B cell (primary cell): ENCODE results near the gene PHYH.

Source experiments
- EZH2 ChIP-seq: IDR thresholded peaks from 2 replicates; pipeline ENCODE4 v1.6.1; 2012; ENCODE audit warnings: borderline replicate concordance, low read depth, mild to moderate bottlenecking, moderate library complexity, low read length; ENCODE audit not compliant: insufficient read depth, poor library complexity, severe bottlenecking
- TF ChIP-seq, protein P1 (sequence below): fragments of 200-600 bp; IDR thresholded peaks from one replicate; pipeline ENCODE4 v1.8.0; 2022; ENCODE audit warnings: antibody characterized with exemption, mild to moderate bottlenecking

DNA sequence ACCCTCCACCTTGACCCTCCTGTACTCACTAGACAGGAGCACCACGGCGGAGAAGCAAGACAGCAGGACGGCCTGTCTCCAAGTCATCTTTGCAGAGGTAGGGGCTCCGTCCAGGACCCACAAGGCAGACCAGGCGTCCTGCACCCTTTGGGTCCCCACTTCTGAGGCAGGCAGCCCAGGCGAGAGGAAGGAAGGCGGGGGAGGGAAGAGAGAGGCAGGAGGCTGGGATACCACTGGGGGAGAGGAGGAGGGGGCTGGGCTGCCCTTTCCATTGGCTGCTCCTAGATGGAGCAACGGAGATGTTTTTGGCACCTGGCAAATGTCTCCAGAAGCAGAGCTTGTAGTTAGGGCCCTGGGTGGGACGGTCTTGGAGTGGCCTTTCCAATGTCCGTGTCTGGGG is 65.7 kb downstream of the PHYH start, which contains the start of gene UCMA:
- TF ChIP-seq, protein P1, sequence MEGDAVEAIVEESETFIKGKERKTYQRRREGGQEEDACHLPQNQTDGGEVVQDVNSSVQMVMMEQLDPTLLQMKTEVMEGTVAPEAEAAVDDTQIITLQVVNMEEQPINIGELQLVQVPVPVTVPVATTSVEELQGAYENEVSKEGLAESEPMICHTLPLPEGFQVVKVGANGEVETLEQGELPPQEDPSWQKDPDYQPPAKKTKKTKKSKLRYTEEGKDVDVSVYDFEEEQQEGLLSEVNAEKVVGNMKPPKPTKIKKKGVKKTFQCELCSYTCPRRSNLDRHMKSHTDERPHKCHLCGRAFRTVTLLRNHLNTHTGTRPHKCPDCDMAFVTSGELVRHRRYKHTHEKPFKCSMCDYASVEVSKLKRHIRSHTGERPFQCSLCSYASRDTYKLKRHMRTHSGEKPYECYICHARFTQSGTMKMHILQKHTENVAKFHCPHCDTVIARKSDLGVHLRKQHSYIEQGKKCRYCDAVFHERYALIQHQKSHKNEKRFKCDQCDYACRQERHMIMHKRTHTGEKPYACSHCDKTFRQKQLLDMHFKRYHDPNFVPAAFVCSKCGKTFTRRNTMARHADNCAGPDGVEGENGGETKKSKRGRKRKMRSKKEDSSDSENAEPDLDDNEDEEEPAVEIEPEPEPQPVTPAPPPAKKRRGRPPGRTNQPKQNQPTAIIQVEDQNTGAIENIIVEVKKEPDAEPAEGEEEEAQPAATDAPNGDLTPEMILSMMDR, result no peak
- TF ChIP-seq EZH2, result no peak
